ENCODE results near the gene BORCS5. TPM values are rescaled to one million over a fixed set of nuclear protein-coding genes. Genes with fewer than 3 reads are reported as not detected.

Gene BORCS5
- polyA plus RNA-seq, 2 of the 4 experiments (the other 2 are of a cell fraction) = 5.1 to 10.2 TPM

DNA sequence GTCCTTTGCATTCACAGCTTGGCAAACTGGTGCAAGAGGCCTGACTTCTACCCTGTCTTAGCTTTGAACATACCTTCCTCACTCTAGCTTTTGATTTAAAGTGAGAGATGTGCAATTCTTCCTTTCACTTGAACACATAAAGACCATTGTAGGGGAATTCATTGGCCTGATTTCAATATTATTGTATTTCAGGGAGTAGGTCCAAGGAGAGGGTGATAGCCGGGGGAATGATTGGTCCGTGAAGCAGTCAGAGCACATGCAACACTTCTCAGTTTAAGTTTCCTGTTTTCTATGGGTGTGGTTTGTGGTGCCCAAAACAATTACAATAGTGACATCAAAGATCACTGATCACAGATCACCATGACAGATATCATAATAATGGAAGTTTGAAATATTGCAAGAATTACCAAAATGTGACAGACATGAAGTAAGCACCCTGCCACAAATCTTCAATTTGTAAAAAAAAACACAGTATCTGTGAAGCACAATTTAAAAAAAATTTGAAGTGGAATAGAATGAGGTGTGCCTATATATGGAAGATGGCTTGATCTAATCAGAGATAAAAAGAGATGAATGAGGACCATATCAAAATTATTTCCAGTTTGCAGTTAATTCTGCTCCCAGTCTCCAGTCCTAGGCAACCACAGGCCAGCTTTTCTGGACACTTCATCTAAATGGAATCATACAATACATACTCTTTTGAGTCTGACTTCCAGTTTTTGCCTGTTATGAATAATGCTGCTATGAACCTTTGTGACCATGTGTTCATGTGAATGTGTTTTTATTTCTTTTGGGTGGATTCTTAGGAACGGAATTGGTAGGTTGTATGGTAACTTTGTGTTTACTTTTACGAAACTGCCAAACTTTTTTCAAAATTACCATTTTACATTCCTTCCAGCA lies 23.2 kb downstream of the BORCS5 start:
- H3K9me3 ChIP-seq = peaks cover 4% of the 10 kb centered on the region; the same call in 1 of the 3 replicates
- H3K4me3 ChIP-seq = no peak overlapping the region
- FAIRE-seq = peak; percentile 36
- H3K27ac ChIP-seq = peak overlapping the region; percentile 27 to 46; a peak in 4 of 6 replicates
- WGBS (ENCODE audit: missing lambda C conversion rate) = 82% methylated on average over 4 of the region's 4 CpGs
- no peak for DNase-seq (ENCODE audit: low read depth in 1 of 2, low spot score in 1 of 2)
- TF ChIP-seq CHD2 (IDR thresholded peaks at IDR 0.05; ENCODE audit: low read length, partially characterized antibody) = no peak
- TF ChIP-seq SREBF2 (IDR thresholded peaks at IDR 0.05) = no peak
- no peak for TF ChIP-seq CHD4 (IDR thresholded peaks at IDR 0.05; ENCODE audit: borderline replicate concordance)
- TF ChIP-seq, protein P1, sequence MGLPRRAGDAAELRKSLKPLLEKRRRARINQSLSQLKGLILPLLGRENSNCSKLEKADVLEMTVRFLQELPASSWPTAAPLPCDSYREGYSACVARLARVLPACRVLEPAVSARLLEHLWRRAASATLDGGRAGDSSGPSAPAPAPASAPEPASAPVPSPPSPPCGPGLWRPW (IDR thresholded peaks at IDR 0.05) = no peak
- POLR2A ChIA-PET = no interaction called here
- H3K4me2 ChIP-seq = no peak overlapping the region
- peaks cover 14% of the 10 kb centered on the region; the same call in 1 of the 3 replicates for H3K4me1 ChIP-seq
- no peak for ATAC-seq
- CTCF ChIA-PET = interaction anchor here (0.7 to 4.8 kb wide), 7 partner anchors 10 to 357 kb away, joined by 3 to 38 read pairs (median 3); partner anchors contain the start of genes BORCS5 and DUSP16

DNA sequence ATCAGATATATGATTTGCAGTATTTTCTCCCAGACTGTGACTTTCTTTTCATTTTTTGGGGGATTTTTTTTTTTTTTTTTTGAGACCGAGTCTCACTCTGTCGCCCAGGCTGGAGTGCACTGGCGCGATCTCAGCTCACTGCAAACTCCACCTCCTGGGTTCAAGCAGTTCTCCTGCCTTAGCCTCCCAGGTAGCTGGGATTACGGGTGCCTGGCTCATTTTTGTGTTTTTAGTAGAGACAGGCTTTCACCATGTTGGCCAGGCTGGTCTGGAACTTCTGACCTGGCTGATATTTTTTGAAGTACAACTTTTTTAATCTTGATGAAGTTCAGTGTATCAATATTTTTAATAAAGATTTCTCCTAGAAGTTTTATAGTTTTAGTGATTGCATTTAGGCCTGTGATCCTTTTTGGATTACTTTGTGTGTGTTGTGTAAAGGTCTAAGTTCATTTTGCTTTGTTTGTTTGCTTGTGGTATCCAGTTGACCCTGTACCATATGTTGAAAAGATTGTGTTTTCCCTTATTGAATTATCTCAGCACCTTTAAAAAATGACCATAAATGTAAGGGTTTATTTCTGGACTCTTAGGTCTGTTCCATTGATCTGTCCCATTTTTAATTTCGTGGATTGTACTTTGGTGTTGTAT lies 24.2 kb downstream of the BORCS5 start:
- peaks cover 14% of the 10 kb centered on the region; the same call in 1 of the 3 replicates for H3K4me1 ChIP-seq
- 95% methylated on average over 6 of the region's 6 CpGs for WGBS (ENCODE audit: missing lambda C conversion rate)

More for the DNA sequence above, 24.2 kb downstream of the BORCS5 start:
- H3K4me3 ChIP-seq = no peak overlapping the region
- FAIRE-seq (no peak), DNase-seq (ENCODE audit: low read depth in 1 of 2, low spot score in 1 of 2) (no peak), ATAC-seq (no peak)
- TF ChIP-seq, protein P2, sequence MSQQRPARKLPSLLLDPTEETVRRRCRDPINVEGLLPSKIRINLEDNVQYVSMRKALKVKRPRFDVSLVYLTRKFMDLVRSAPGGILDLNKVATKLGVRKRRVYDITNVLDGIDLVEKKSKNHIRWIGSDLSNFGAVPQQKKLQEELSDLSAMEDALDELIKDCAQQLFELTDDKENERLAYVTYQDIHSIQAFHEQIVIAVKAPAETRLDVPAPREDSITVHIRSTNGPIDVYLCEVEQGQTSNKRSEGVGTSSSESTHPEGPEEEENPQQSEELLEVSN (IDR thresholded peaks at IDR 0.05; ENCODE audit: borderline replicate concordance, low read depth) = no peak
- TF ChIP-seq HEYL (CRISPR knock-in tag; IDR thresholded peaks at IDR 0.05) (no peak), SMC3 (IDR thresholded peaks at IDR 0.05) (no peak), HDAC2 (IDR thresholded peaks at IDR 0.05) (no peak), NR3C1 (IDR thresholded peaks at IDR 0.05) (no peak), GATA3 (IDR thresholded peaks at IDR 0.05; ENCODE audit: borderline replicate concordance) (no peak), FOSL2 (IDR thresholded peaks at IDR 0.05) (no peak), FOSL2 (CRISPR knock-in tag; IDR thresholded peaks at IDR 0.05) (no peak), POLR2AphosphoS2 (conservative IDR thresholded peaks at IDR 0.05; ENCODE audit: low read length) (no peak), BHLHE40 (IDR thresholded peaks at IDR 0.05; ENCODE audit: low read depth, low read length) (no peak), EP300 (IDR thresholded peaks at IDR 0.05) (no peak), ZSCAN20 (CRISPR knock-in tag; IDR thresholded peaks at IDR 0.05) (no peak), RAD21 (conservative IDR thresholded peaks at IDR 0.05 in 1 of 2, IDR thresholded peaks at IDR 0.05 in 1 of 2) (no peak), JUNB (IDR thresholded peaks at IDR 0.05) (no peak)
- TF ChIP-seq, protein P3, sequence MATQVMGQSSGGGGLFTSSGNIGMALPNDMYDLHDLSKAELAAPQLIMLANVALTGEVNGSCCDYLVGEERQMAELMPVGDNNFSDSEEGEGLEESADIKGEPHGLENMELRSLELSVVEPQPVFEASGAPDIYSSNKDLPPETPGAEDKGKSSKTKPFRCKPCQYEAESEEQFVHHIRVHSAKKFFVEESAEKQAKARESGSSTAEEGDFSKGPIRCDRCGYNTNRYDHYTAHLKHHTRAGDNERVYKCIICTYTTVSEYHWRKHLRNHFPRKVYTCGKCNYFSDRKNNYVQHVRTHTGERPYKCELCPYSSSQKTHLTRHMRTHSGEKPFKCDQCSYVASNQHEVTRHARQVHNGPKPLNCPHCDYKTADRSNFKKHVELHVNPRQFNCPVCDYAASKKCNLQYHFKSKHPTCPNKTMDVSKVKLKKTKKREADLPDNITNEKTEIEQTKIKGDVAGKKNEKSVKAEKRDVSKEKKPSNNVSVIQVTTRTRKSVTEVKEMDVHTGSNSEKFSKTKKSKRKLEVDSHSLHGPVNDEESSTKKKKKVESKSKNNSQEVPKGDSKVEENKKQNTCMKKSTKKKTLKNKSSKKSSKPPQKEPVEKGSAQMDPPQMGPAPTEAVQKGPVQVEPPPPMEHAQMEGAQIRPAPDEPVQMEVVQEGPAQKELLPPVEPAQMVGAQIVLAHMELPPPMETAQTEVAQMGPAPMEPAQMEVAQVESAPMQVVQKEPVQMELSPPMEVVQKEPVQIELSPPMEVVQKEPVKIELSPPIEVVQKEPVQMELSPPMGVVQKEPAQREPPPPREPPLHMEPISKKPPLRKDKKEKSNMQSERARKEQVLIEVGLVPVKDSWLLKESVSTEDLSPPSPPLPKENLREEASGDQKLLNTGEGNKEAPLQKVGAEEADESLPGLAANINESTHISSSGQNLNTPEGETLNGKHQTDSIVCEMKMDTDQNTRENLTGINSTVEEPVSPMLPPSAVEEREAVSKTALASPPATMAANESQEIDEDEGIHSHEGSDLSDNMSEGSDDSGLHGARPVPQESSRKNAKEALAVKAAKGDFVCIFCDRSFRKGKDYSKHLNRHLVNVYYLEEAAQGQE (IDR thresholded peaks at IDR 0.05) = no peak
- TF ChIP-seq, protein P4, sequence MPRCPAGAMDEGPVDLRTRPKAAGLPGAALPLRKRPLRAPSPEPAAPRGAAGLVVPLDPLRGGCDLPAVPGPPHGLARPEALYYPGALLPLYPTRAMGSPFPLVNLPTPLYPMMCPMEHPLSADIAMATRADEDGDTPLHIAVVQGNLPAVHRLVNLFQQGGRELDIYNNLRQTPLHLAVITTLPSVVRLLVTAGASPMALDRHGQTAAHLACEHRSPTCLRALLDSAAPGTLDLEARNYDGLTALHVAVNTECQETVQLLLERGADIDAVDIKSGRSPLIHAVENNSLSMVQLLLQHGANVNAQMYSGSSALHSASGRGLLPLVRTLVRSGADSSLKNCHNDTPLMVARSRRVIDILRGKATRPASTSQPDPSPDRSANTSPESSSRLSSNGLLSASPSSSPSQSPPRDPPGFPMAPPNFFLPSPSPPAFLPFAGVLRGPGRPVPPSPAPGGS (IDR thresholded peaks at IDR 0.05) = no peak
- CTCF ChIA-PET = no interaction called here
- H3K27ac ChIP-seq = no peak overlapping the region; a peak in 1 of 6 replicates
- H3K9me3 ChIP-seq = peaks cover 4% of the 10 kb centered on the region; the same call in 1 of the 3 replicates
- H3K4me2 ChIP-seq = no peak overlapping the region
- POLR2A ChIA-PET = no interaction called here
